Fibroblast of upper back skin (primary cell): ENCODE results near the gene CDCA4.
"Not testable (repeated sequence)": the region's sequence is repeated elsewhere in the genome, so short reads cannot be mapped to it uniquely, and the experiment has no call there.

Experiments used
- DNase-seq: peaks from one replicate; pipeline ENCODE4 v3.0.0-alpha.2; 2013

CDCA4 gene

GRCh38 chr14:105030836-105031396, 10.0 kb upstream of the CDCA4 start:
- no peak for DNase-seq

- DNase-seq: no peak
These were observed 9.3 kb upstream of the CDCA4 start for GRCh38 chr14:105030194-105030593.

- no peak for DNase-seq
These were observed 8.5 kb upstream of the CDCA4 start for GRCh38 chr14:105029402-105029801.

- peak; percentile 45 for DNase-seq
These were observed 7.5 kb upstream of the CDCA4 start for GRCh38 chr14:105028251-105028927.

- not testable (repeated sequence) for DNase-seq
These were observed 6.8 kb upstream of the CDCA4 start for GRCh38 chr14:105027718-105028117.

- peak; percentile 58 for DNase-seq
These were observed 6.1 kb upstream of the CDCA4 start for GRCh38 chr14:105026802-105027563.

- DNase-seq: peak; percentile 53
These were observed 5.3 kb upstream of the CDCA4 start for GRCh38 chr14:105026033-105026785.

- DNase-seq: no peak
These were observed 4.5 kb upstream of the CDCA4 start for GRCh38 chr14:105025429-105025828.

GRCh38 chr14:105023791-105024480, 3.1 kb upstream of the CDCA4 start:
- peak; percentile 78 for DNase-seq

- DNase-seq: no peak
These were observed 2.3 kb upstream of the CDCA4 start for GRCh38 chr14:105023144-105023543.

GRCh38 chr14:105022276-105022670, 1.4 kb upstream of the CDCA4 start:
- no peak for DNase-seq

- DNase-seq: peak; percentile 35
These were observed 883 bp upstream of the CDCA4 start for GRCh38 chr14:105021656-105022275.

GRCh38 chr14:105019861-105020814, 745 bp downstream of the CDCA4 start:
- DNase-seq: no peak

GRCh38 chr14:105018414-105018813, 2.5 kb downstream of the CDCA4 start:
- DNase-seq: no peak

- no peak for DNase-seq
These were observed 5.0 kb downstream of the CDCA4 start for GRCh38 chr14:105015905-105016304.

- no peak for DNase-seq
These were observed 5.6 kb downstream of the CDCA4 start for GRCh38 chr14:105015242-105015641.

GRCh38 chr14:105014631-105015030, 6.3 kb downstream of the CDCA4 start:
- DNase-seq: no peak

GRCh38 chr14:105014032-105014431, 6.9 kb downstream of the CDCA4 start:
- no peak for DNase-seq

GRCh38 chr14:105013150-105013785, 7.6 kb downstream of the CDCA4 start:
- DNase-seq: no peak

GRCh38 chr14:105012171-105012985, 8.5 kb downstream of the CDCA4 start:
- no peak for DNase-seq
